Measurements from ENCODE around the gene KCNMB2. TPM values are rescaled to one million over a fixed set of nuclear protein-coding genes. Genes with fewer than 3 reads are reported as not detected.

The KCNMB2 gene
- total RNA-seq, 1 experiment from 2014 or later: not detected

GRCh38 chr3:178677961-178678360, 141.7 kb downstream of the KCNMB2 start:
- no peak overlapping the region for H3K27ac Mint-ChIP-seq
- no peak overlapping the region for H3K4me3 Mint-ChIP-seq
- no peaks in the 10 kb centered on the region for H3K27me3 Mint-ChIP-seq (ENCODE audit: low read depth)
- ChIA-PET CTCF (no interaction called here), POLR2A (no interaction called here)
- peaks cover 5% of the 10 kb centered on the region for H3K9me3 Mint-ChIP-seq
- no peak for DNase-seq (ENCODE audit: low spot score)
- H3K36me3 Mint-ChIP-seq: no peaks in the 10 kb centered on the region
- H3K4me1 Mint-ChIP-seq: 0 out of 2 replicates have a peak, but pooled peaks cover 3% of the 10 kb centered on the region
- TF ChIP-seq PRRX2 (CRISPR knock-in tag; IDR thresholded peaks at IDR 0.05) (no peak), SMAD4 (CRISPR knock-in tag; IDR thresholded peaks at IDR 0.05) (no peak), E2F5 (CRISPR knock-in tag; IDR thresholded peaks at IDR 0.05) (no peak), ZBTB21 (CRISPR knock-in tag; IDR thresholded peaks at IDR 0.05; ENCODE audit: borderline replicate concordance) (no peak)
- no peak for ATAC-seq

- ChIA-PET POLR2A (no interaction called here), CTCF (no interaction called here)
- Mint-ChIP-seq H3K27me3 (ENCODE audit: low read depth) (no peaks in the 10 kb centered on the region), H3K4me1 (0 out of 2 replicates have a peak, but pooled peaks cover 3% of the 10 kb centered on the region), H3K36me3 (no peaks in the 10 kb centered on the region), H3K27ac (no peak overlapping the region), H3K4me3 (no peak overlapping the region), H3K9me3 (peaks cover 9% of the 10 kb centered on the region)
- DNase-seq (ENCODE audit: low spot score) (no peak), ATAC-seq (no peak)
- TF ChIP-seq PRRX2 (CRISPR knock-in tag; IDR thresholded peaks at IDR 0.05): no peak
- no peak for TF ChIP-seq FOXP4 (CRISPR knock-in tag; IDR thresholded peaks at IDR 0.05)
- no peak for TF ChIP-seq KAT7 (CRISPR knock-in tag; IDR thresholded peaks at IDR 0.05; ENCODE audit: borderline replicate concordance)
- TF ChIP-seq TCF7 (CRISPR knock-in tag; IDR thresholded peaks at IDR 0.05; ENCODE audit: low read depth): no peak
- TF ChIP-seq FOXP1 (CRISPR knock-in tag; IDR thresholded peaks at IDR 0.05; ENCODE audit: borderline replicate concordance): no peak
These were observed 143.8 kb downstream of the KCNMB2 start for GRCh38 chr3:178680037-178680436.

- Mint-ChIP-seq H3K9me3 (peaks cover 9% of the 10 kb centered on the region), H3K27me3 (ENCODE audit: low read depth) (no peaks in the 10 kb centered on the region), H3K4me3 (no peak overlapping the region), H3K36me3 (no peaks in the 10 kb centered on the region), H3K27ac (no peak overlapping the region), H3K4me1 (0 out of 2 replicates have a peak, but pooled peaks cover 3% of the 10 kb centered on the region)
- ChIA-PET CTCF (no interaction called here), POLR2A (no interaction called here)
- no peak for DNase-seq (ENCODE audit: low spot score)
- no peak for ATAC-seq
- TF ChIP-seq ETV6 (CRISPR knock-in tag; IDR thresholded peaks at IDR 0.05) (no peak), PREB (CRISPR knock-in tag; IDR thresholded peaks at IDR 0.05; ENCODE audit: borderline replicate concordance) (no peak), JAZF1 (CRISPR knock-in tag; IDR thresholded peaks at IDR 0.05) (no peak), IRF1 (CRISPR knock-in tag; IDR thresholded peaks at IDR 0.05) (no peak), MXD4 (CRISPR knock-in tag; IDR thresholded peaks at IDR 0.05; ENCODE audit: borderline replicate concordance) (no peak), IRF2 (CRISPR knock-in tag; IDR thresholded peaks at IDR 0.05; ENCODE audit: borderline replicate concordance, low read depth) (no peak), ATF2 (CRISPR knock-in tag; IDR thresholded peaks at IDR 0.05; ENCODE audit: borderline replicate concordance, low read depth) (no peak), FOXJ3 (CRISPR knock-in tag; IDR thresholded peaks at IDR 0.05; ENCODE audit: borderline replicate concordance) (no peak), E2F1 (CRISPR knock-in tag; IDR thresholded peaks at IDR 0.05) (no peak), CREB1 (CRISPR knock-in tag; IDR thresholded peaks at IDR 0.05) (no peak), ATF3 (CRISPR knock-in tag; conservative IDR thresholded peaks at IDR 0.05) (no peak), ZNF532 (CRISPR knock-in tag; IDR thresholded peaks at IDR 0.05; ENCODE audit: borderline replicate concordance) (no peak)
These were observed 144.3 kb downstream of the KCNMB2 start for GRCh38 chr3:178680489-178680888.
